ENCODE data around the gene F10. TPM values are rescaled to one million over a fixed set of nuclear protein-coding genes. Genes with fewer than 3 reads are reported as not detected.

Gene F10
- total and polyA plus RNA-seq, 2 of the 13 experiments (the other 11 are each of a cell fraction or from before 2014, with no cell fraction given), result 58.4 to 237 TPM

- 0 out of 2 replicates have a peak, but pooled peaks have one; percentile 5 for TF ChIP-seq ZNF205 (CRISPR knock-in tag; IDR thresholded peaks at IDR 0.05)
- TF ChIP-seq ZBTB20 (CRISPR knock-in tag; IDR thresholded peaks at IDR 0.05; ENCODE audit: borderline replicate concordance, low read depth), result peak; percentile 82; the same call in 1 of the 2 replicates
- no peak for TF ChIP-seq SP1 (IDR thresholded peaks at IDR 0.05)
- TF ChIP-seq SP1 (CRISPR knock-in tag; IDR thresholded peaks at IDR 0.05), result no peak
- TF ChIP-seq ZBTB40 (IDR thresholded peaks at IDR 0.05), result no peak
- peak; percentile 55; the same call in 1 of the 2 replicates for TF ChIP-seq ZBTB40 (CRISPR knock-in tag; IDR thresholded peaks at IDR 0.05)
- no peak for TF ChIP-seq AKAP8 (CRISPR knock-in tag; IDR thresholded peaks at IDR 0.05)
- peak; percentile 66 for TF ChIP-seq ELF3 (CRISPR knock-in tag; IDR thresholded peaks at IDR 0.05)
- TF ChIP-seq ZNF501 (CRISPR knock-in tag; IDR thresholded peaks at IDR 0.05), result peak; percentile 49; the same call in 1 of the 2 replicates
- peak; percentile 95 for TF ChIP-seq TBX3 (IDR thresholded peaks at IDR 0.05; ENCODE audit: borderline replicate concordance)
- TF ChIP-seq NR2F2 (IDR thresholded peaks at IDR 0.05; ENCODE audit: borderline replicate concordance, low read depth), result peak; percentile 51; the same call in 1 of the 2 replicates
- TF ChIP-seq EP300 (IDR thresholded peaks at IDR 0.05; ENCODE audit: low read depth in 2 of 2, low read length in 2 of 2), result peak in 1 of 2 experiments; percentile 30; a peak in 2 of 4 replicates
- TF ChIP-seq EP300 (CRISPR knock-in tag; IDR thresholded peaks at IDR 0.05; ENCODE audit: borderline replicate concordance), result no peak; the same call in 1 of the 2 replicates
- 0 out of 2 replicates have a peak, but pooled peaks have one; percentile 31 for TF ChIP-seq ZSCAN29 (CRISPR knock-in tag; conservative IDR thresholded peaks at IDR 0.05)
- peak; percentile 63; the same call in 1 of the 2 replicates for TF ChIP-seq ZNF788 (CRISPR knock-in tag; IDR thresholded peaks at IDR 0.05; ENCODE audit: borderline replicate concordance)
- TF ChIP-seq THRA (CRISPR knock-in tag; IDR thresholded peaks at IDR 0.05; ENCODE audit: borderline replicate concordance), result peak; percentile 16; the same call in 1 of the 2 replicates
- TF ChIP-seq KAT2B (IDR thresholded peaks at IDR 0.05; ENCODE audit: borderline replicate concordance, low read depth, low read length), result no peak
Observed at GRCh38 chr13:113183450-113184129, 61.0 kb downstream of the F10 start (continued).
